ENCODE measurements around the gene PTPN23.

DNA sequence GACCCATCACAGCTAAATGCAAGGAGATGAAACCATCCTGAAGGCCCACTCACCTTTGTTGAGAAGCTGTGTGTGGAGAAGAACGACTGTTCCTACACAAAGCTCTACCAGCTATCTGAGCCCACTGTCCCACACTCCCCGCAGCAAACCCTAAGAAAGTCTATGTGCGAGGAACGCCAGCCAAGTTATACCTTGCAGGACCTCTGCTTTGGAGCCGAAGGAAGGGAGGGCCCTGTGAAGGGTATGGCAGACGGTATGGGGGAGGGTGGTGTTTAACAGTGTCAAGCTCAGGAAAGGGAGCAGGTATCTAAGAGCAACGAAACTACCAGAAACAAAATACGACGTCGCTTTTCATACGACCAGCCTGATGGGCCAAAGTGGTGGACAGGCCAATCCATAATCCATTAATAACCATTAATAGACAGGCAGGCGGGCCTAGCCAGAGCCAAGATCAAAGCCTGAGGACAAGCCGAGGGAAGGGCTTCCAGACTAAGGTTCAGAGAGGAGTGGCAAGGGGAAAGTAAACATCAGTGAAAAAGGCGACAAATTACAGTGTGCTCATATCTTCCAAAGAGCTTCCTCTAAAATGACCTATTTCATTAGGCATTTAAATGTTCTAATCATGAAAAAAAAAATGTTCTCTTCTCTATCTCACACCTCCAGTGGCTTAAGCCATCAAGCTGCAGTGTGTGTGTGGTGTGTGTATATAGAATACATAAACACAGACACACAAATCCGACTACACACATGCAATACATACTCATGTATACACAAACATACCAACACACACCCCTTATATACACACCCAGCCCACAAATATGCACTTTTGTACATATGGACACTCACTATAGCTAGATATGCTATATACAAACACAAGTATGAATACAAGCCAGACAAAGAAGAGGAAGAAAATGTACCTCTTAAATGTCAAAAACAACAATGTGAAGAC lies 43.9 kb downstream of the PTPN23 start:
- TF ChIP-seq POLR2A (IDR thresholded peaks at IDR 0.05): no peak
- TF ChIP-seq, protein P1, sequence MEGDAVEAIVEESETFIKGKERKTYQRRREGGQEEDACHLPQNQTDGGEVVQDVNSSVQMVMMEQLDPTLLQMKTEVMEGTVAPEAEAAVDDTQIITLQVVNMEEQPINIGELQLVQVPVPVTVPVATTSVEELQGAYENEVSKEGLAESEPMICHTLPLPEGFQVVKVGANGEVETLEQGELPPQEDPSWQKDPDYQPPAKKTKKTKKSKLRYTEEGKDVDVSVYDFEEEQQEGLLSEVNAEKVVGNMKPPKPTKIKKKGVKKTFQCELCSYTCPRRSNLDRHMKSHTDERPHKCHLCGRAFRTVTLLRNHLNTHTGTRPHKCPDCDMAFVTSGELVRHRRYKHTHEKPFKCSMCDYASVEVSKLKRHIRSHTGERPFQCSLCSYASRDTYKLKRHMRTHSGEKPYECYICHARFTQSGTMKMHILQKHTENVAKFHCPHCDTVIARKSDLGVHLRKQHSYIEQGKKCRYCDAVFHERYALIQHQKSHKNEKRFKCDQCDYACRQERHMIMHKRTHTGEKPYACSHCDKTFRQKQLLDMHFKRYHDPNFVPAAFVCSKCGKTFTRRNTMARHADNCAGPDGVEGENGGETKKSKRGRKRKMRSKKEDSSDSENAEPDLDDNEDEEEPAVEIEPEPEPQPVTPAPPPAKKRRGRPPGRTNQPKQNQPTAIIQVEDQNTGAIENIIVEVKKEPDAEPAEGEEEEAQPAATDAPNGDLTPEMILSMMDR (IDR thresholded peaks at IDR 0.05): no peak

All from lower leg skin (tissue), 3 donors.